NCI-H187 (cell line): Measurements from ENCODE around the gene NPR1.

ENCODE experiments used
- DNase-seq, 2 experiments: peaks; one replicate each; lab custom pipeline; 2025; lab: John Stamatoyannopoulos, UW

Gene NPR1

GRCh38 chr1:153727463-153728304, 49.2 kb downstream of the NPR1 start, which contains the start of gene INTS3:
Gene INTS3, plus strand, starts transcription at chr1:153728050. Its CDS starts 585 bp downstream, at chr1:153728635.
- peak; percentile 100 for DNase-seq

- DNase-seq: peak; percentile 19 to 66
These were observed 50.0 kb downstream of the NPR1 start for GRCh38 chr1:153728305-153729066.

- DNase-seq: no peak
These were observed 52.0 kb downstream of the NPR1 start for GRCh38 chr1:153730468-153730988.

GRCh38 chr1:153733970-153734369, 55.5 kb downstream of the NPR1 start:
- no peak for DNase-seq

GRCh38 chr1:153734396-153735089, 56.1 kb downstream of the NPR1 start:
- no peak for DNase-seq

- DNase-seq: no peak
These were observed 56.6 kb downstream of the NPR1 start for GRCh38 chr1:153735090-153735420.

GRCh38 chr1:153741986-153742385, 63.5 kb downstream of the NPR1 start:
- DNase-seq: no peak

- DNase-seq: no peak
These were observed 64.1 kb downstream of the NPR1 start for GRCh38 chr1:153742411-153743142.
